ENCODE measurements around the gene PDIA5. TPM values are rescaled to one million over a fixed set of nuclear protein-coding genes. Genes with fewer than 3 reads are reported as not detected.

PDIA5 gene
- total and polyA plus RNA-seq, 2 of the 4 experiments (the other 2 are of a cell fraction) = 19.4 to 42.0 TPM

DNA sequence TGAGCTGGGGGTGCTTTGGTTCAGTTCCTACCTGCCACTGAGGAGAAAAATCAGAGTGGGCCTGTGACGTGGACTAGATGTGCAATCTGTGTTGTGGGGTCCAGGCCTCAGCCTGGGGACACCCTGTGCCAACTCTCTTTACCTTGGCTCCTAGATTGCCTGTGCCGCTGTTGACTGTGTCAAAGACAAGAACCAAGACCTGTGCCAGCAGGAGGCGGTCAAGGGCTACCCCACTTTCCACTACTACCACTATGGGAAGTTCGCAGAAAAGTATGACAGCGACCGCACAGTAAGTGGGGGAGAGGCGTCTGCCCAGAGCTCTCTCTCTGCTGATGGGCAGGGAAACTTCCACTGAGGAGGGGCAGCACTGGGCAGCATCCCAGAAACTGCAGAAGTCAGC, 94.3 kb downstream of the PDIA5 start:
- Histone ChIP-seq H4K8ac (ENCODE audit: low read depth in 2 of 2, low read length in 2 of 2) (no peak overlapping the region), H3K4me3 (ENCODE audit: insufficient read depth, low read depth, low read length) (no peak overlapping the region), H4K5ac (ENCODE audit: low read depth, low read length) (no peak overlapping the region), H3K23ac (ENCODE audit: low read depth, low read length) (no peak overlapping the region), H2BK15ac (ENCODE audit: low read depth, low read length) (no peak overlapping the region), H3K27me3 (ENCODE audit: control insufficient read depth, insufficient read depth, low read length) (no peaks in the 10 kb centered on the region), H3K56ac (ENCODE audit: extremely low read depth, insufficient read depth, low read length) (no peak overlapping the region), H3K9me3 (ENCODE audit: control insufficient read depth, insufficient read depth, low read length) (no peaks in the 10 kb centered on the region), H2BK20ac (ENCODE audit: low read depth, low read length) (no peak overlapping the region), H2BK5ac (ENCODE audit: low read depth, low read length, poor library complexity, severe bottlenecking) (no peak overlapping the region), H4K20me1 (ENCODE audit: insufficient read depth, low read length) (no peaks in the 10 kb centered on the region), H2AFZ (replicated peaks; ENCODE audit: low read length, poor library complexity) (no peak overlapping the region), H3K9me1 (ENCODE audit: insufficient read depth, low read length) (peaks cover 18% of the 10 kb centered on the region), H3K4ac (ENCODE audit: low read depth, low read length) (no peak overlapping the region), H2BK120ac (ENCODE audit: low read depth, low read length) (no peak overlapping the region), H3K18ac (ENCODE audit: low read depth, low read length) (no peak overlapping the region), H3K79me1 (ENCODE audit: low read depth in 1 of 2, low read length in 2 of 2) (no peaks in the 10 kb centered on the region), H2AK9ac (replicated peaks; ENCODE audit: low read depth, low read length, poor library complexity) (no peak overlapping the region), H3K14ac (replicated peaks; ENCODE audit: low read depth, low read length) (no peak overlapping the region), H3K36me3 (ENCODE audit: control insufficient read depth, insufficient read depth, low read length) (peaks cover 41% of the 10 kb centered on the region), H4K91ac (ENCODE audit: insufficient read depth, low read depth, low read length) (no peak overlapping the region), H3K4me1 (ENCODE audit: control insufficient read depth, insufficient read depth, low read length) (no peaks in the 10 kb centered on the region), H2AK5ac (ENCODE audit: low read depth, low read length) (no peak overlapping the region), H3K27ac (ENCODE audit: insufficient read depth, low read length) (no peak overlapping the region), H3K4me2 (ENCODE audit: low read depth, low read length) (no peak overlapping the region), H3K9ac (ENCODE audit: low read depth, low read length) (no peak overlapping the region)
- POLR2A ChIA-PET (ENCODE audit: unreplicated experiment) = no interaction called here
- CTCF ChIA-PET = no interaction called here
- DNase-seq = no peak
- TF ChIP-seq RAD21 (IDR thresholded peaks at IDR 0.05; ENCODE audit: low read length) (no peak), MAZ (IDR thresholded peaks at IDR 0.05; ENCODE audit: borderline replicate concordance, low read depth, low read length) (no peak)
- intact Hi-C loops (cut with micrococcal nuclease) (no loop called here), dilution Hi-C loops (cut with HindIII; ENCODE audit: low sequenced_read_pairs, unreplicated experiment) (no loop called here), in situ Hi-C loops (cut with MboI; ENCODE audit: low sequenced_read_pairs) (no loop called here)
- no TSS peak for BruUV-seq (replicated peaks)
- ATAC-seq (ENCODE audit: low read depth) = no peak
- WGBS, 2 experiments (ENCODE audit: extremely low coverage in 2 of 2, insufficient read length in 1 of 2) = no CpG with 5 or more reads among the region's 7 CpGs
